Measurements from ENCODE around the gene WDR82. TPM values are rescaled to one million over a fixed set of nuclear protein-coding genes. Genes with fewer than 3 reads are reported as not detected.

WDR82 gene
- total and polyA plus RNA-seq, 2 of the 8 experiments (the other 6 are each of a cell fraction or from before 2014, with no cell fraction given), result 33.5 to 82.7 TPM

GRCh38 chr3:52313188-52313773 lies 34.8 kb upstream of the WDR82 start (continued):
- TF ChIP-seq CREB1 (IDR thresholded peaks at IDR 0.05), result no peak
- TF ChIP-seq KDM1A (IDR thresholded peaks at IDR 0.05; ENCODE audit: borderline replicate concordance, low read length), result no peak
- TF ChIP-seq JUN (IDR thresholded peaks at IDR 0.05; ENCODE audit: low read depth, low read length), result no peak
